Activated CD4-positive, alpha-beta T cell treated with anti-CD3 and anti-CD28 coated beads, Interleukin-2, amount 50 U/mL, for 48 hours (primary cell): ENCODE measurements around the gene TVP23C.
"Not testable (repeated sequence)": the region's sequence is repeated elsewhere in the genome, so short reads cannot be mapped to it uniquely, and the experiment has no call there.

Experiments used
- DNase-seq, 2 experiments: peaks; one replicate each; pipeline ENCODE4 v3.0.0-alpha.2; 2020

Gene TVP23C

GRCh38 chr17:15526292-15527218 lies 36.7 kb downstream of the TVP23C start:
- not testable (repeated sequence) for DNase-seq

- DNase-seq: not testable (repeated sequence)
These were observed 38.0 kb downstream of the TVP23C start for GRCh38 chr17:15524990-15525985.

- no peak for DNase-seq
These were observed 47.1 kb downstream of the TVP23C start for GRCh38 chr17:15516150-15516549.

- no peak for DNase-seq
These were observed 48.8 kb downstream of the TVP23C start for GRCh38 chr17:15514469-15514868.

GRCh38 chr17:15513856-15514459 lies 49.3 kb downstream of the TVP23C start:
- no peak for DNase-seq

- DNase-seq: no peak
These were observed 50.1 kb downstream of the TVP23C start for GRCh38 chr17:15513058-15513791.

GRCh38 chr17:15512071-15512709 lies 51.1 kb downstream of the TVP23C start:
- no peak for DNase-seq

GRCh38 chr17:15511142-15511541 lies 52.1 kb downstream of the TVP23C start:
- DNase-seq: no peak

GRCh38 chr17:15510361-15510760 lies 52.9 kb downstream of the TVP23C start:
- DNase-seq: no peak

- no peak for DNase-seq
These were observed 54.2 kb downstream of the TVP23C start for GRCh38 chr17:15509095-15509494.

- DNase-seq: no peak
These were observed 54.8 kb downstream of the TVP23C start for GRCh38 chr17:15508466-15508865.

GRCh38 chr17:15507896-15508295 lies 55.4 kb downstream of the TVP23C start:
- no peak for DNase-seq

GRCh38 chr17:15507001-15507400 lies 56.3 kb downstream of the TVP23C start:
- no peak for DNase-seq

GRCh38 chr17:15505708-15506107 lies 57.6 kb downstream of the TVP23C start:
- DNase-seq: not testable (repeated sequence)

- no peak for DNase-seq
These were observed 59.6 kb downstream of the TVP23C start for GRCh38 chr17:15503731-15504130.

GRCh38 chr17:15502369-15503112 lies 60.7 kb downstream of the TVP23C start:
- peak; percentile 81 to 84 for DNase-seq

GRCh38 chr17:15501793-15502192 lies 61.5 kb downstream of the TVP23C start:
- DNase-seq: no peak

- DNase-seq: no peak
These were observed 62.0 kb downstream of the TVP23C start for GRCh38 chr17:15501282-15501681.

GRCh38 chr17:15498107-15498506 lies 65.2 kb downstream of the TVP23C start:
- DNase-seq: peak in 1 of 2 experiments; percentile 9

- no peak for DNase-seq
These were observed 66.3 kb downstream of the TVP23C start for GRCh38 chr17:15496735-15497670.
